ENCODE measurements around the gene KCNH2.

- TF ChIP-seq EZH2 (IDR thresholded peaks at IDR 0.05; ENCODE audit: borderline replicate concordance) (no peak), CTCF (IDR thresholded peaks at IDR 0.05; ENCODE audit: poor library complexity) (no peak)
Observed at GRCh38 chr7:151009327-151010036, 31.4 kb upstream of the KCNH2 start.

All from hepatocyte (in vitro differentiated cells).